NAMALWA (cell line): ENCODE results near the gene CKAP2L.
A peak's percentile ranks its signal among the peaks of the same experiment; 100 is the strongest.

Experiments used
- DNase-seq: peaks from one replicate; pipeline ENCODE4 v3.0.0-alpha.2; 2015; ENCODE audit warnings: low spot score

The CKAP2L gene

GRCh38 chr2:112762276-112762675 lies 2.1 kb downstream of the CKAP2L start:
- no peak for DNase-seq

- no peak for DNase-seq
Measured at GRCh38 chr2:112760149-112760548, 4.3 kb downstream of the CKAP2L start.

- DNase-seq = no peak
Measured at GRCh38 chr2:112758711-112759110, 5.7 kb downstream of the CKAP2L start.

GRCh38 chr2:112757265-112757664 lies 7.1 kb downstream of the CKAP2L start:
- DNase-seq = no peak

- no peak for DNase-seq
Measured at GRCh38 chr2:112756207-112756606, 8.2 kb downstream of the CKAP2L start.

GRCh38 chr2:112755444-112755843 lies 9.0 kb downstream of the CKAP2L start:
- DNase-seq = no peak

- DNase-seq = no peak
Measured at GRCh38 chr2:112754564-112754963, 9.8 kb downstream of the CKAP2L start.

- DNase-seq = no peak
Measured at GRCh38 chr2:112752667-112753066, 11.7 kb downstream of the CKAP2L start.

- DNase-seq = no peak
Measured at GRCh38 chr2:112751451-112752197, 12.8 kb downstream of the CKAP2L start.

GRCh38 chr2:112750560-112750843 lies 13.9 kb downstream of the CKAP2L start:
- no peak for DNase-seq

GRCh38 chr2:112749755-112750559 lies 14.5 kb downstream of the CKAP2L start:
- peak; percentile 83 for DNase-seq

GRCh38 chr2:112740527-112740926 lies 23.9 kb downstream of the CKAP2L start:
- DNase-seq = no peak

- DNase-seq = no peak
Measured at GRCh38 chr2:112737542-112738232, 26.7 kb downstream of the CKAP2L start.

GRCh38 chr2:112733871-112734270 lies 30.5 kb downstream of the CKAP2L start:
- DNase-seq = no peak

- no peak for DNase-seq
Measured at GRCh38 chr2:112733456-112733855, 31.0 kb downstream of the CKAP2L start.

- no peak for DNase-seq
Measured at GRCh38 chr2:112731479-112731878, 32.9 kb downstream of the CKAP2L start.

- no peak for DNase-seq
Measured at GRCh38 chr2:112730791-112731190, 33.6 kb downstream of the CKAP2L start.

- no peak for DNase-seq
Measured at GRCh38 chr2:112730216-112730615, 34.2 kb downstream of the CKAP2L start.

GRCh38 chr2:112728378-112729175 lies 35.8 kb downstream of the CKAP2L start:
- DNase-seq = no peak

- DNase-seq = no peak
Measured at GRCh38 chr2:112728029-112728362, 36.4 kb downstream of the CKAP2L start.

GRCh38 chr2:112727276-112728028 lies 37.0 kb downstream of the CKAP2L start:
- no peak for DNase-seq
